A172 (cell line): Measurements from ENCODE around the gene OR14A2. TPM values are rescaled to one million over a fixed set of nuclear protein-coding genes. Genes with fewer than 3 reads are reported as not detected.
"Not testable (repeated sequence)": the region's sequence is repeated elsewhere in the genome, so short reads cannot be mapped to it uniquely, and the experiment has no call there.

Experiments used
- DNase-seq: peaks from one replicate; pipeline ENCODE4 v3.0.0-alpha.2; 2015; ENCODE audit warnings: low spot score
- total RNA-seq: library from RNA; depleted of rRNA; stranded (reverse); fragments of >200 nt; shearing (Covaris generic); gene quantifications from 2 replicates; pipeline ENCODE4 v1.2.3, GENCODE V29; 2014; rRNA removed

The OR14A2 gene
- total RNA-seq: not detected in 2 replicates

DNA sequence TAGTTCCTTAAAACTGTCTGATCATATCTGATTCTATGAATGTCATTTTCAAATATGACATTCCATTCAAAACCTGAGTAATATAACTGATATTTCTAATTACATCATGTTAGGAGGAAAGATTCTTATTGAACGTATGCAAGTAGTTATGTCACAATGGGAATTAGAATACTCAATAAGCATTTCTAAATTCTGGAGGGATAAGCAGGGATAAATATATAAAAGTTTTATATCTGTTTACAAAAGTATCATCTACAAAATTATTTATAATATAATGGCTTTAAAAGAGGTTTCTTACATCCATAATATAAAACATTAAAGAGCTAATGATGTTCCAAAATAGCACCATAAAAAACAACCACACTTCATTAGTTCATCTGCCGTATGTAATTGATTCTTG lies at the start of gene OR14A2:
Gene OR14A2, minus strand, starts transcription at position 101 of the 400 bp plus-strand sequence.
- DNase-seq: no peak

GRCh38 chr1:247797518-247797917 lies 49.6 kb upstream of the OR14A2 start:
- DNase-seq: no peak

GRCh38 chr1:247769603-247770002 lies 21.7 kb upstream of the OR14A2 start:
- no peak for DNase-seq

DNA sequence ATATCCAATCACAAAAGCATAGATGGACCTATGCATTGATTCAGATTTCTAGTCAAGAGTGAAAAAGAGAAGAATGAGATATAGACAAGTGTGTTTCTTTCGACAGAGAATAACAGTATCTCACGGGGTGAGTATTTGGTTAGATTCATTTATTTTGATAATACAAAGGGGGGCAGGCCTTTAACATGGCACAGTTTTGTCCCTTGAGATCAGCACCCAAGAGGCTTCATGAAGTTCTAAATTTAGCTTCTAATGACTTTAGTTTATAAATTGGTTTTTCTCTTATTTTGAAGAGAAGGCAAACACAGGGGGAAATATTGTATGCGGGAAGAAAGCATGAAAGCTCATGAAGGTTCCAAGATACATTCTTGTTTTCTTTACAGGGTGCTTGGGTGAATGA lies 12.5 kb upstream of the OR14A2 start, which contains the start of gene OR1C1:
Gene OR1C1, minus strand, starts transcription at position 101 of the 400 bp plus-strand sequence. CDS start 2,150 bp downstream, outside the sequence.
- DNase-seq: no peak

- not testable (repeated sequence) for DNase-seq
Observed at GRCh38 chr1:247754311-247754710, 6.4 kb upstream of the OR14A2 start.

- DNase-seq: no peak
Observed at GRCh38 chr1:247749870-247750269, 1.9 kb upstream of the OR14A2 start.

- DNase-seq: peak; percentile 30
Observed at GRCh38 chr1:247747616-247748015, 325 bp downstream of the OR14A2 start.

GRCh38 chr1:247746391-247746935 lies 1.5 kb downstream of the OR14A2 start:
- no peak for DNase-seq

- peak; percentile 4 for DNase-seq
Observed at GRCh38 chr1:247742215-247742760, 5.7 kb downstream of the OR14A2 start.

GRCh38 chr1:247741756-247742155 lies 6.2 kb downstream of the OR14A2 start:
- DNase-seq: no peak

DNA sequence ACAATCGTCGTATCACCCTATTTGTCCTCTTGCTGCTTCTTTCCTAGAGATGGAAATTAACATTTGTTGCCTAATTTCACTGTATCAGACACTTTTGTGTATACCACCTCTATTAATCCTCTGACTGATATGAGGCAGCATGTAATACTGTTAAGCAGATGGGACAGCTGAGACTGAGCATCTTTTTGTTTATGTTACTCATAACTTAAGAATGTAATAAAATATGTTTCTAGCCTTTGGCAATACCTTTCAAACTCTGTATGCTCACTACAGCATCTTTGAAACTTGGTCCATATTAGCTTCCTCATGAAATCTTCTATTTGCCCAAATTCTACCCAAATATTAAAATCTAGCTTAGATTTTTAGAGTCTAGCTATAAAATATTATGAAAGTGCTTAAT lies 7.2 kb downstream of the OR14A2 start:
- DNase-seq: no peak

GRCh38 chr1:247738315-247738714 lies 9.6 kb downstream of the OR14A2 start, which contains the start of gene OR14K1:
OR14K1 (plus strand) TSS chr1:247738615; CDS start chr1:247738615, 0 bp downstream.
- no peak for DNase-seq

GRCh38 chr1:247721222-247721621 lies 26.7 kb downstream of the OR14A2 start:
- no peak for DNase-seq

DNA sequence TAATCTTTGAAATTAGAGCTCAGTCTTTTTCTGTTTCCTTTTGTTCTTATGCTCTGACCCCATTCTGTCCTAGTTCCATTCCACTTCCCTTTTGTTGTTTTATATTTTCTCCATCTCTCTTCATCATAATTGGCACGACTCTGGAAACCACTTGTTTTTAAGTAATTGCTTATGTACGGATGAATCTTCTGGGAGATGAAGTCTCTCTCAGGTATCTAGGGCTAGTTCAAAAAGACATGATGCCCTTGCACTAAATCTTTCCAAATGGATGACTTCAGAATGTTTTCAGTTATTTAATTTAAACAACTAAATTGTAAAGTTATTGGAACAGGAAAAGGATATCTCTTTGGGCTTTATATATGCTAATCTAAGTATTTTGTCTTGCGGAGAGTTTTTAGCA lies 31.4 kb downstream of the OR14A2 start, which contains the start of gene OR6F1:
Gene OR6F1, minus strand, starts transcription at position 101 of the 400 bp plus-strand sequence. CDS start 3,891 bp downstream, outside the sequence.
- no peak for DNase-seq

- DNase-seq: no peak
Observed at GRCh38 chr1:247713753-247714152, 34.2 kb downstream of the OR14A2 start.

DNA sequence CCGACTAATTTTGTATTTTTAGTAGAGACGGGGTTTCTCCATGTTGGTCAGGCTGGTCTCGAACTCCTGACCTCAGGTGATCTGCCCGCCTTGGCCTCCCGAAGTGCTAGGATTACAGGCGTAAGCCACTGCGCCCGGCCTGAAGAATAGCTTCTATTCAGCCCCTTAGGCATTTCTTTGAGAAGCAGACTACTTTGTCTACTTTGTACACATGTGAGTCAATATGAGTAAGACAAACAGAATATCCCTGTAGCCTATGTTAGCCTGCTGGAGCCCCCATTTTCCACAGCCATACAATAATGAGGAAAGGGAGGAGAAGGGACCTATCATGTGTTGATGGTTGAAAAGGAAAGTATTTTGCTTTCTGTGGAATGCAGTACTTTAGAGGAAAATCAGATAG lies 37.3 kb downstream of the OR14A2 start:
- DNase-seq: not testable (repeated sequence)

DNA sequence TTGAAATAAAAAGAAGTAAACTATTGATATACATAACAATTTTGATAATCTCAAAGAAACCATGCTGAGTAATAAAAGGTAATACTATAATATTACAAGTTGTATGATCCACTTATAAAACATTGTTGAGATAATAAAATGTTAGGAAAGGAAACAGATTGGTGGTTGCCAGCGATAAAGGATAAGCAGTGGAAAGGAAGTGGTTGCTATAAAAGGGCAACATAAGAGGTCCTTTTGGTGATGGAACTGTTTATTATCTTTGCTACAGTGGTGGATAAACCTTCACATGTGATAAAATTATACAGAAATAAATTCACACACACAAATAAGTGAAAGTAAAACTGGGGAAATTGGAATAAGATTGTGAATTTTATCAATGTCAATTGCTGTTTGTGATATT lies 46.6 kb downstream of the OR14A2 start:
- no peak for DNase-seq

DNA sequence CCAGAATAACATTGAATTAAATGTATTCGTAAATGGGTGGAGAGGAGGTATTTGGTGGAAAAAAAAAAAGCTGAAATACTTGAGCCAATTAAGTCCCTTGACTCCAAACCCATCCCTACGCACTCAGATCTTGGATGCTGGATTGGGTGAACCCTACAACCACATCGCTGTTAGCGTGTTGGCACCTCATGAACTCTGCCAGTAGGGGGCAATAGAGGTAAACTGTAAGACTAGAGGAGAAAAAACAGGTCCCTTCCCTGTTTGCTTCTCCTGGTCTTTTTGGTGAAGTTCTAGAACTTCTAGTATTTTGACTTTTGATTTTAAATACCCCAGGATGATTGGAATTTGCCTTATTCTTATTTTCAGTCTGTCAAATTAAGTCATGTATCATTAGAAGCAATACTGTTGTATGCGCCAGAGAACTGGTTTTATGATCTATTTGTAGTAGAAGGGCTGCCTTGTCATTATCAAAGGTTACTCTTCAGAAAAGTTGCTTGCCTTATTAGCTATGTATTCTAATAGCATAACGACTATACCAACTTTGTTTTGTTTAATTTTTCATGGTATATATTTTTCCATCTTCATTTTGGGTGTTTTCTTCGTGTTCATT lies 66.5 kb downstream of the OR14A2 start:
- peak; percentile 69 for DNase-seq

GRCh38 chr1:247680171-247680570 lies 67.8 kb downstream of the OR14A2 start:
- no peak for DNase-seq

DNA sequence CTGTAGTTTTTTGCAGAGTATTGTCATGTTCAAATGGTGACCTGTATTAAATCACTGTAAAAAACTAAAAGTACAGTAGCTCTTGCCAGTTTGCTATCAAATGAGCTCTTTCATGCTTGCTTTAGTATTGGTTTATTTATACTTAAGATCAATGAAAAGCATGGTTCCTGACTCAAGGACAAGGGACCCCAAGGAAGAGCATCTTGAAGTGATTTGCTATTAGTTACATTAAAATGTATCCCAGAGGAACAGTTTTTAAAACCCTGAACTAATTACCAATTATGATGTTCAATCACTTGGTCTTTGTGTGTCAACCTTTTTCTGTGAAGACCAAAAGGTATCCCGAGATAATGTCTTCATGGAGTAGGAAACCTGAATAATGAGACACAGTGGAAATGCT lies 68.3 kb downstream of the OR14A2 start, which contains the start of gene OR13G1:
Gene OR13G1, minus strand, starts transcription at position 101 of the 400 bp plus-strand sequence. CDS start 6,698 bp downstream, outside the sequence.
- DNase-seq: no peak
